Heart right ventricle (tissue), 16 donors: ENCODE measurements around the gene PDSS2. TPM values are rescaled to one million over a fixed set of nuclear protein-coding genes. Genes with fewer than 3 reads are reported as not detected.

Source experiments
- ATAC-seq, 8 donors: fragments of 200-7000 bp; cut with Tn5 transposase; one replicate each; pipeline ENCODE4 v1.9.1; 2020; ENCODE audit warnings: mild to moderate bottlenecking in 8 of 8, moderate library complexity in 8 of 8, moderate number of reproducible peaks in 1 of 8
- DNase-seq, 2 donors: peaks; one replicate each; pipeline ENCODE4 v3.0.0-alpha.2; 2020
- H3K27ac ChIP-seq, 10 donors: fragments of 200-600 bp; sonication (generic) in 2 of 10; one replicate each; pipeline versions ENCODE4 v1.5.0 to v1.8.0; 2020 to 2022; ENCODE audit warnings: mild to moderate bottlenecking in 3 of 10
- H3K27me3 ChIP-seq, 7 donors: fragments of 200-600 bp; one replicate each; pipeline ENCODE4 v1.8.0; 2021 to 2022; ENCODE audit warnings: mild to moderate bottlenecking in 2 of 7
- H3K36me3 ChIP-seq, 9 donors: fragments of 200-600 bp; sonication (generic) in 1 of 9; one replicate each; pipeline versions ENCODE4 v1.5.0 to v1.8.0; 2020 to 2022; ENCODE audit warnings: mild to moderate bottlenecking in 2 of 9
- H3K4me1 ChIP-seq, 9 donors: fragments of 200-600 bp; sonication (generic) in 1 of 9; one replicate each; pipeline versions ENCODE4 v1.5.0 to v1.8.0; 2020 to 2022; ENCODE audit warnings: mild to moderate bottlenecking in 4 of 9
- H3K4me3 ChIP-seq, 10 donors: fragments of 200-600 bp; sonication (generic) in 2 of 10; one replicate each; pipeline versions ENCODE4 v1.5.0 to v1.8.0; 2020 to 2022; ENCODE audit warnings: mild to moderate bottlenecking in 7 of 10, moderate library complexity in 2 of 10
- H3K9me3 ChIP-seq, 11 donors: fragments of 200-600 bp in 10 of 11; sonication (generic) in 2 of 11; one replicate each; pipeline versions ENCODE4 v1.5.0 to v1.8.0; 2013 to 2022; ENCODE audit warnings: mild to moderate bottlenecking in 2 of 11, control low read depth in 1 of 11, moderate library complexity in 1 of 11
- WGBS, 2 donors: extraction: QIAGEN DNeasy Blood & Tissue Kit; methylation state at CpG; one replicate each; pipeline ENCODE4 v1.1.7; 2013; ENCODE audit warnings: inconsistent platforms in 1 of 2; 5-methylcytosine and 5-hydroxymethylcytosine counted together
- intact Hi-C, 10 donors: fragments of 100-400 bp; cut with DNase I; formaldehyde crosslinking; loops; one replicate each; pipeline versions ENCODE4 v1.11.1 to v1.14.2; 2022
- polyA plus RNA-seq, 2 donors: library from polyadenylated mRNA; stranded (reverse); fragments of 200-250 nt; gene quantifications; one replicate each; pipeline ENCODE4 v1.2.3, GENCODE V29; 2013
- total RNA-seq, 10 donors: library from RNA; stranded (reverse); fragmentation: NEBNext Ultra II Directional in 3 of 10; extraction: Animal tissue kit (Norgen Biotek cat#: 25700) in 3 of 10; gene quantifications; one replicate each; pipeline versions ENCODE4 v1.2.1 to v1.2.4, GENCODE V29; 2021 to 2023
- TF ChIP-seq, protein P1 (sequence below), 9 donors: fragments of 200-600 bp; sonication (generic) in 2 of 9; IDR thresholded peaks; one replicate each; pipeline versions ENCODE4 v1.5.0 to v1.8.0; 2021 to 2022; ENCODE audit warnings: antibody characterized with exemption in 9 of 9, mild to moderate bottlenecking in 5 of 9, moderate library complexity in 1 of 9
- donor health status: Arrhythmogenic right ventricular cardiomyopathy.
- donor health status: ischemic (EF 13 %, LVEDD 7.1; RV severe dilation, severe dysfunction).
- donor health status: healthy with polysubstance abuse.
- donor health status: DM: no; HTN: yes; CAD: no.
- donor health status: DM: no; HTN: no; CAD: no.
- donor health status: ischemic (EF 25% LVEDD 6.9; RV normal size, moderate dysfunction).
- donor health status: ischemic (EF 25% LVEDD 5.7; RV mildly dilated, moderate dysfunction).
- donor health status: healthy.
- donor health status: DM: yes; HTN: yes; CAD: no.
- donor health status: Ischemic cardiomyopathy.
- donor health status: ischemic (EF 35%, LVEDD 5.7; RV mildly dilated, moderate dysfunction).
- donor health status: nonischemic (EF 11% LVEDD 7.7; RV severe dilation, severe dysfunction).
- donor health status: DM: yes; HTN: yes; CAD: no.
- donor health status: PGD.
- donor health status: ischemic (EF 29% LVEDD 5.4; RV normal size, mild dysfunction).
- donor health status: nonischemic (EF 23%, LVEDD 6.1; RV moderate dilation, normal function).

The PDSS2 gene
- total and polyA plus RNA-seq, 12 donors: 5.5 to 22.2 (median 18.0) TPM

DNA sequence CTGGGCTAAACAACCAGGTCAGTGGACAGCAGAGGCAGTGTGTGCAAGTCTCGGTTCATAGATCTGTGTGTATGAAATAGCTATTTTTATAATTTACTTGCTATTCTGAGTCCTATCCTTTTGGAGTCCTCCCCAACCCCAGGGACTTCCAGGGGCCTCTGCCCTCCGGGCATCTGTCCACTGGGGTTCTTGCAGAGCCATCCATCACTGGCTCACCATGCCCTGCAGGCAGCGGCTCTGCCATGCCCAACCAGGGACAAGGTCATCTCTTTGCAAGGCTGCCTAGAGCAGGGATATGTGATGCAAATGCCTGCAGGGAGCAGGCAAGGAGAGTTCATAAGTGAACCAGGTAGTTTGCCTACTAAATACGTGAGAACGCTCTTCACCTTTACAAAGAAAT, 333.6 kb downstream of the PDSS2 start:
- H3K4me1 ChIP-seq: peaks cover 0 to 13% (median 4%) of the 10 kb centered on the region in 9 donors
- 86 to 90% methylated on average over 5 of the region's 5 CpGs for WGBS, 2 donors
- TF ChIP-seq, protein P1, sequence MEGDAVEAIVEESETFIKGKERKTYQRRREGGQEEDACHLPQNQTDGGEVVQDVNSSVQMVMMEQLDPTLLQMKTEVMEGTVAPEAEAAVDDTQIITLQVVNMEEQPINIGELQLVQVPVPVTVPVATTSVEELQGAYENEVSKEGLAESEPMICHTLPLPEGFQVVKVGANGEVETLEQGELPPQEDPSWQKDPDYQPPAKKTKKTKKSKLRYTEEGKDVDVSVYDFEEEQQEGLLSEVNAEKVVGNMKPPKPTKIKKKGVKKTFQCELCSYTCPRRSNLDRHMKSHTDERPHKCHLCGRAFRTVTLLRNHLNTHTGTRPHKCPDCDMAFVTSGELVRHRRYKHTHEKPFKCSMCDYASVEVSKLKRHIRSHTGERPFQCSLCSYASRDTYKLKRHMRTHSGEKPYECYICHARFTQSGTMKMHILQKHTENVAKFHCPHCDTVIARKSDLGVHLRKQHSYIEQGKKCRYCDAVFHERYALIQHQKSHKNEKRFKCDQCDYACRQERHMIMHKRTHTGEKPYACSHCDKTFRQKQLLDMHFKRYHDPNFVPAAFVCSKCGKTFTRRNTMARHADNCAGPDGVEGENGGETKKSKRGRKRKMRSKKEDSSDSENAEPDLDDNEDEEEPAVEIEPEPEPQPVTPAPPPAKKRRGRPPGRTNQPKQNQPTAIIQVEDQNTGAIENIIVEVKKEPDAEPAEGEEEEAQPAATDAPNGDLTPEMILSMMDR (IDR thresholded peaks at IDR 0.05): no peak
- no peaks in the 10 kb centered on the region for H3K9me3 ChIP-seq
- H3K27ac ChIP-seq: no peak overlapping the region
- H3K27me3 ChIP-seq: no peaks in the 10 kb centered on the region
- ATAC-seq (no peak), DNase-seq (no peak)
- no peaks in the 10 kb centered on the region for H3K36me3 ChIP-seq
- intact Hi-C loops: no loop called here
- H3K4me3 ChIP-seq: no peak overlapping the region

DNA sequence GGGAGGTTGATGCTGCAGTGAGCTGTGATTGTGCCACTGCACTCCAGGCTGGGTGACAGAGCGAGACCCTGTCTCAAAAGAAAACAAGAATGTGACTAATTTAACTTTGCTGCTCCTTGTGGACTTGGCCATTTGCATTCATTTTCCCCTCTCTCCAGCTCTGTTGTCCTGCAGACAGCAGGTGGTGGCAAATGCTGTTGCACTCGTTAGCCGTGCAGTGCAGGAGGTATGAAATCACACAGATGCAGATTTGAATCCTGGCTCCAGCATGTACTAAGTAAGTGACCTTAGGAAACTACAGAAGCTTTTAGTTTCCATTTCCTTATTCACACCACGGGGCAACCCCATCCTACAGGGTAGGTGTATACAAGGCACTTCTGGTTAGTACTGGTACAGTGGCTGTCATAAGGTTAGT, 334.4 kb downstream of the PDSS2 start:
- Histone ChIP-seq H3K4me3 (no peak overlapping the region), H3K27me3 (no peaks in the 10 kb centered on the region), H3K4me1 (peaks cover 0 to 13% (median 4%) of the 10 kb centered on the region in 9 donors), H3K36me3 (no peaks in the 10 kb centered on the region), H3K27ac (no peak overlapping the region), H3K9me3 (no peaks in the 10 kb centered on the region)
- ATAC-seq (no peak), DNase-seq (no peak)
- intact Hi-C loops: no loop called here
- WGBS, 2 donors: 60 to 69% methylated on average over 4 of the region's 4 CpGs
- TF ChIP-seq, protein P1 (IDR thresholded peaks at IDR 0.05): no peak

DNA sequence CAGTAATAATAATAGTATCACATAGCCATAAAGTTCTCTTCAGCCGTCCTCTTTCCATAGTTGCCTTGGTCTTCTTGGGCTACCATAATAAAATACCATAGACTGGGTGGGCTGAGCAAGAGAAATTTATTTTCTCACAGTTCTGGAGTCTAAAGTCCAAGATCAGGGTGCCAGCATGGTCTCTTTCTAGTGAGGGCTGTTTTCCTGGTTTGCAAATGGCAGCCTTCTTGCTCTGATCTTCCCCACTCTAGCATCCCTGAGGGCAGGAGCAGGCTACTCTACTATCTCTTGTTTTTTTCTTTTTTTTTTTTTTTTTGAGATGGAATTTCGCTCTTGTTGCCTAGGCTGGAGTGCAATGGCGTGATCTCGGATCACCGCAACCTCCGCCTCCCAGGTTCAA, 335.9 kb downstream of the PDSS2 start:
- 93 to 97% methylated on average over 6 of the region's 6 CpGs for WGBS, 2 donors
- peaks cover 0 to 5% (median 0%) of the 10 kb centered on the region in 7 donors for H3K27me3 ChIP-seq
- no peak overlapping the region for H3K4me3 ChIP-seq
- H3K27ac ChIP-seq: no peak overlapping the region
- intact Hi-C loops: no loop called here
- ATAC-seq: no peak
- H3K36me3 ChIP-seq: no peaks in the 10 kb centered on the region
- no peaks in the 10 kb centered on the region for H3K9me3 ChIP-seq
- DNase-seq: no peak
- TF ChIP-seq, protein P1 (IDR thresholded peaks at IDR 0.05): no peak
- H3K4me1 ChIP-seq: peaks cover 0 to under 1% (median 0%) of the 10 kb centered on the region in 9 donors

DNA sequence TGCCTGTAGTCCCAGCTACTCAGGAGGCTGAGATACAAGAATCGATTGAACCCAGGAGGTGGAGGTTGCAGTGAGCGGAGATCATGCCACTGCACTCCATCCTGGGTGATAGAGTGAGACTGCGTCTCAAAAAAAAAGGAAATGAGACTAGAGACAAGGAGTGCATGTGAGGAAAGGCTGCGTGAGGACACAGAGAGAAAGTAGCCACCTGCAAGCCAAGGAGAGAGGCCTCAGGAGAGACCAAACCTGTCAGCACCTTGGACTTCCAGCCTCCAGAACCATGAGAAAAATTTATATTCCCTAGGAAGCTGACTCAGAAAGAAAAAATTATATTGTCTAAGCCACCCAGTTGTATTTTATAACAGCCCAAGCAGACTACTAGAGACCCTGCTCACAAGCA, 336.6 kb downstream of the PDSS2 start:
- ATAC-seq (no peak), DNase-seq (no peak)
- intact Hi-C loops: no loop called here
- H3K9me3 ChIP-seq: no peaks in the 10 kb centered on the region
- H3K27ac ChIP-seq: no peak overlapping the region
- H3K4me3 ChIP-seq: no peak overlapping the region
- no peaks in the 10 kb centered on the region for H3K4me1 ChIP-seq
- WGBS, 2 donors: 84 to 88% methylated on average over 4 of the region's 4 CpGs
- TF ChIP-seq, protein P1 (IDR thresholded peaks at IDR 0.05): no peak
- H3K27me3 ChIP-seq: peaks cover 0 to 6% (median 0%) of the 10 kb centered on the region in 7 donors
- no peaks in the 10 kb centered on the region for H3K36me3 ChIP-seq
